ENCODE data around the gene WWOX. TPM values are rescaled to one million over a fixed set of nuclear protein-coding genes. Genes with fewer than 3 reads are reported as not detected.

The WWOX gene
- total and polyA plus RNA-seq, 2 of the 13 experiments (the other 11 are each of a cell fraction or from before 2014, with no cell fraction given): 9.1 to 37.4 TPM

GRCh38 chr16:78906135-78906534 lies 806.7 kb downstream of the WWOX start:
- no peak overlapping the region for H3K4me2 ChIP-seq (ENCODE audit: low read depth, low read length)
- no peak overlapping the region for H3K4me3 ChIP-seq (replicated peaks in 1 of 3; ENCODE audit: insufficient read depth in 1 of 3, low read depth in 2 of 3, low read length in 3 of 3)
- H3K79me2 ChIP-seq (ENCODE audit: insufficient read depth, low read length): no peaks in the 10 kb centered on the region
- no peaks in the 10 kb centered on the region for H3K9me3 ChIP-seq (ENCODE audit: low read length)
- 14% methylated on average over 3 of the region's 3 CpGs for WGBS (ENCODE audit: low lambda C conversion rate)
- ChIA-PET CTCF (ENCODE audit: low intra/inter-chr PET ratio, low total read pairs) (no interaction called here), POLR2A (no interaction called here)
- H3K4me1 ChIP-seq (ENCODE audit: insufficient read depth, low read length): no peaks in the 10 kb centered on the region
- BruUV-seq (replicated peaks): no TSS peak
- DNase-seq (ENCODE audit: low spot score): no peak
- no peaks in the 10 kb centered on the region for H4K20me1 ChIP-seq (ENCODE audit: insufficient read depth, low read length)
- TF ChIP-seq MTERF4 (CRISPR knock-in tag; IDR thresholded peaks at IDR 0.05) (no peak), MXD1 (CRISPR knock-in tag; IDR thresholded peaks at IDR 0.05) (no peak), KAT8 (CRISPR knock-in tag; IDR thresholded peaks at IDR 0.05) (no peak), HBP1 (CRISPR knock-in tag; IDR thresholded peaks at IDR 0.05; ENCODE audit: low read depth) (no peak), NR2C2 (CRISPR knock-in tag; IDR thresholded peaks at IDR 0.05; ENCODE audit: borderline replicate concordance) (no peak), ARNTL (CRISPR knock-in tag; IDR thresholded peaks at IDR 0.05) (no peak), ATF3 (CRISPR knock-in tag; IDR thresholded peaks at IDR 0.05) (no peak), DMTF1 (CRISPR knock-in tag; IDR thresholded peaks at IDR 0.05) (no peak), POLR2A (IDR thresholded peaks at IDR 0.05; ENCODE audit: insufficient read depth in 1 of 2, low read depth in 2 of 2, low read length in 2 of 2) (no peak), ZNF790 (CRISPR knock-in tag; IDR thresholded peaks at IDR 0.05; ENCODE audit: borderline replicate concordance) (no peak), ZSCAN30 (CRISPR knock-in tag; IDR thresholded peaks at IDR 0.05) (no peak), TGIF2 (CRISPR knock-in tag; IDR thresholded peaks at IDR 0.05) (no peak), EP300 (IDR thresholded peaks at IDR 0.05; ENCODE audit: low read depth in 2 of 2, low read length in 2 of 2) (no peak), EP300 (CRISPR knock-in tag; IDR thresholded peaks at IDR 0.05; ENCODE audit: borderline replicate concordance) (no peak), ZNF724P (CRISPR knock-in tag; IDR thresholded peaks at IDR 0.05; ENCODE audit: borderline replicate concordance) (no peak), ZNF839 (CRISPR knock-in tag; IDR thresholded peaks at IDR 0.05; ENCODE audit: borderline replicate concordance) (no peak)
- intact Hi-C loops (cut with micrococcal nuclease; ENCODE audit: unreplicated experiment) (no loop called here), in situ Hi-C loops (cut with HindIII; ENCODE audit: extremely low pct_ligation_motif_present, low pct_unique_long_range_greater_than_20kb) (no loop called here)
- no peak overlapping the region for H2AFZ ChIP-seq (ENCODE audit: low read length)
- no peaks in the 10 kb centered on the region for H3K36me3 ChIP-seq (replicated peaks in 1 of 2; ENCODE audit: control insufficient read depth in 1 of 2, insufficient read depth in 2 of 2, low read length in 2 of 2)
- H3K27me3 ChIP-seq (ENCODE audit: control insufficient read depth in 1 of 2, insufficient read depth in 2 of 2, low read length in 2 of 2): no peaks in the 10 kb centered on the region
- no peak overlapping the region for H3K27ac ChIP-seq (ENCODE audit: extremely low read length, insufficient read depth, low read length)
- no peak for FAIRE-seq
- no peak for ATAC-seq
- no peak overlapping the region for H3K9ac ChIP-seq (ENCODE audit: insufficient read depth, low read depth, low read length)
